GM18498 (cell line): ENCODE data around the gene TBC1D5.

Experiments
- ATAC-seq: cut with Tn5 transposase; IDR thresholded peaks from one replicate; pipeline ENCODE4 v1.9.1; 2021; ENCODE audit warnings: mild to moderate bottlenecking, moderate library complexity; ENCODE audit not compliant: unreplicated experiment

TBC1D5 gene

GRCh38 chr3:17122758-17123157, 619.7 kb downstream of the TBC1D5 start:
- no peak for ATAC-seq

- ATAC-seq = no peak
Observed at GRCh38 chr3:17121336-17121735, 621.1 kb downstream of the TBC1D5 start.

- ATAC-seq = no peak
Observed at GRCh38 chr3:17120115-17120514, 622.3 kb downstream of the TBC1D5 start.

- no peak for ATAC-seq
Observed at GRCh38 chr3:17119201-17120072, 623.0 kb downstream of the TBC1D5 start.

GRCh38 chr3:17118771-17119170, 623.7 kb downstream of the TBC1D5 start:
- ATAC-seq = no peak

GRCh38 chr3:17116007-17116600, 626.3 kb downstream of the TBC1D5 start:
- no peak for ATAC-seq

GRCh38 chr3:17115186-17115585, 627.2 kb downstream of the TBC1D5 start:
- no peak for ATAC-seq

- ATAC-seq = no peak
Observed at GRCh38 chr3:17111586-17111985, 630.8 kb downstream of the TBC1D5 start.

- ATAC-seq = peak; percentile 45
Observed at GRCh38 chr3:17110660-17111396, 631.6 kb downstream of the TBC1D5 start.
